Testis (tissue), 3 donors: ENCODE results near the gene F2. TPM values are rescaled to one million over a fixed set of nuclear protein-coding genes. Genes with fewer than 3 reads are reported as not detected.

Source experiments
- DNase-seq: peaks from one replicate; pipeline ENCODE4 v3.0.0-alpha.2; 2019
- H3K27ac ChIP-seq, 2 donors: fragments of 200-600 bp; sonication (generic); one replicate each; pipeline ENCODE4 v1.5.1; 2019
- H3K27me3 ChIP-seq: fragments of 200-600 bp; sonication (generic); one replicate; pipeline ENCODE4 v1.5.1; 2019
- H3K36me3 ChIP-seq: fragments of 200-600 bp; sonication (generic); one replicate; pipeline ENCODE4 v1.5.1; 2017; ENCODE audit warnings: low read depth; ENCODE audit errors: missing control alignments
- H3K4me1 ChIP-seq: fragments of 200-600 bp; sonication (generic); one replicate; pipeline ENCODE4 v1.5.1; 2019
- H3K4me3 ChIP-seq, 2 donors: fragments of 200-600 bp; sonication (generic); one replicate each; pipeline ENCODE4 v1.5.1; 2017 to 2019
- H3K9me3 ChIP-seq: fragments of 200-600 bp; sonication (generic); one replicate; pipeline ENCODE4 v1.5.1; 2017
- CTCF ChIP-seq, 3 experiments: fragments of 450-650 bp in 2 of 3; fragments of 200-600 bp in 1 of 3; sonication (generic) in 1 of 3; IDR thresholded peaks; one replicate each; pipeline ENCODE4 v1.5.1; 2016 to 2019; ENCODE audit warnings: antibody characterized with exemption in 3 of 3, mild to moderate bottlenecking in 2 of 3, moderate library complexity in 1 of 3
- POLR2A ChIP-seq: fragments of 450-650 bp; IDR thresholded peaks from one replicate; pipeline ENCODE4 v1.6.1; 2017; ENCODE audit warnings: antibody characterized with exemption, mild to moderate bottlenecking, moderate library complexity
- WGBS, 2 donors: methylation state at CpG; one replicate each; pipeline ENCODE4 v1.1.5; 2018; 5-methylcytosine and 5-hydroxymethylcytosine counted together
- intact Hi-C: fragments of 100-400 bp; cut with DNase I; formaldehyde crosslinking; loops from one replicate; pipeline ENCODE4 v1.15.1; 2023; ENCODE audit warnings: low total_unique reads
- polyA plus RNA-seq: library from polyadenylated mRNA; stranded (reverse); fragments of 350-450 nt; fragmentation: Illumina TruSeq; extraction: RNeasy Lipid Tissue Mini Kit (QIAGEN cat#74804); gene quantifications from one replicate; pipeline ENCODE4 v1.2.3, GENCODE V29; 2014; ENCODE audit warnings: low read depth, low replicate concordance; ENCODE audit not compliant: insufficient read depth
- total RNA-seq, 2 donors: library from RNA; depleted of rRNA; stranded (reverse); fragments of >200 nt; gene quantifications; one replicate each; pipeline ENCODE4 v1.2.3, GENCODE V29; 2016

F2 gene
- total and polyA plus RNA-seq, 3 donors from 2014 or later: 0.47 to 3.6 (median 2.4) TPM

GRCh38 chr11:46673713-46674462 is 45.1 kb upstream of the F2 start:
- H3K27ac ChIP-seq: peak overlapping the region; percentile 21 to 50
- no peaks in the 10 kb centered on the region for H3K9me3 ChIP-seq
- intact Hi-C loops: no loop called here
- TF ChIP-seq CTCF (IDR thresholded peaks at IDR 0.05) (no peak), POLR2A (no peak)
- H3K4me1 ChIP-seq: peaks cover 26% of the 10 kb centered on the region
- H3K36me3 ChIP-seq: no peaks in the 10 kb centered on the region
- no peak overlapping the region for H3K4me3 ChIP-seq
- no peaks in the 10 kb centered on the region for H3K27me3 ChIP-seq
- DNase-seq: no peak
- 74 to 85% methylated on average over 6 of the region's 6 CpGs for WGBS, 2 donors

- intact Hi-C loops: no loop called here
- Histone ChIP-seq H3K27me3 (no peaks in the 10 kb centered on the region), H3K4me1 (peaks cover 23% of the 10 kb centered on the region), H3K4me3 (no peak overlapping the region), H3K9me3 (no peaks in the 10 kb centered on the region), H3K36me3 (no peaks in the 10 kb centered on the region), H3K27ac (peak overlapping the region; percentile 21 to 50)
- DNase-seq: no peak
- TF ChIP-seq CTCF (IDR thresholded peaks at IDR 0.05): no peak
- TF ChIP-seq POLR2A: no peak
- WGBS, 2 donors: 67 to 73% methylated on average over 7 to 12 of the region's 12 CpGs
Measured at GRCh38 chr11:46674463-46675287, 44.3 kb upstream of the F2 start.

- TF ChIP-seq POLR2A: no peak
- no peak for TF ChIP-seq CTCF (IDR thresholded peaks at IDR 0.05)
- H3K27me3 ChIP-seq: no peaks in the 10 kb centered on the region
- peaks cover 20% of the 10 kb centered on the region for H3K4me1 ChIP-seq
- 55 to 58% methylated on average over 4 of the region's 4 CpGs for WGBS, 2 donors
- no peak for DNase-seq
- no peaks in the 10 kb centered on the region for H3K9me3 ChIP-seq
- no peak overlapping the region for H3K4me3 ChIP-seq
- H3K36me3 ChIP-seq: no peaks in the 10 kb centered on the region
- intact Hi-C loops: no loop called here
- peak overlapping the region; percentile 50 to 52 for H3K27ac ChIP-seq
Measured at GRCh38 chr11:46675288-46675851, 43.6 kb upstream of the F2 start.

- 78 to 83% methylated on average over 7 of the region's 7 CpGs for WGBS, 2 donors
- Histone ChIP-seq H3K27me3 (no peaks in the 10 kb centered on the region), H3K27ac (peak overlapping the region; percentile 50 to 52), H3K36me3 (no peaks in the 10 kb centered on the region), H3K9me3 (no peaks in the 10 kb centered on the region), H3K4me3 (no peak overlapping the region), H3K4me1 (peaks cover 20% of the 10 kb centered on the region)
- no peak for TF ChIP-seq CTCF (IDR thresholded peaks at IDR 0.05)
- no peak for TF ChIP-seq POLR2A
- DNase-seq: no peak
- intact Hi-C loops: no loop called here
Measured at GRCh38 chr11:46675949-46676348, 43.1 kb upstream of the F2 start.
